Body of pancreas (tissue), 4 donors: ENCODE data around the gene CDH4.

Experiments
- CTCF ChIP-seq, 7 experiments: fragments of 450-650 bp in 4 of 7; fragments of 200-600 bp in 3 of 7; sonication (generic) in 3 of 7; IDR thresholded peaks; one replicate each; pipeline ENCODE4 v1.5.1; 2016 to 2019; ENCODE audit warnings: antibody characterized with exemption in 7 of 7
- POLR2A ChIP-seq, 3 donors: fragments of 450-650 bp; IDR thresholded peaks; one replicate each; pipeline ENCODE4 v1.6.1; 2016; ENCODE audit warnings: antibody characterized with exemption in 3 of 3, mild to moderate bottlenecking in 2 of 3

- TF ChIP-seq CTCF (IDR thresholded peaks at IDR 0.05) (no peak), POLR2A (IDR thresholded peaks at IDR 0.05) (no peak)
Measured at GRCh38 chr20:61674688-61675087, 422.6 kb downstream of the CDH4 start.
